Mesendoderm (in vitro differentiated cells): ENCODE measurements around the gene MYG1.
"Not testable (repeated sequence)": the region's sequence is repeated elsewhere in the genome, so short reads cannot be mapped to it uniquely, and the experiment has no call there.

ENCODE experiments used
- DNase-seq: peaks from one replicate; pipeline ENCODE4 v3.0.0; 2013
- H2AK5ac ChIP-seq: 2 replicates; pipeline ENCODE4 v1.6.1; 2013; ENCODE audit warnings: low read length, inconsistent platforms
- H2BK120ac ChIP-seq: 2 replicates; pipeline ENCODE4 v1.6.1; 2013; ENCODE audit warnings: low read depth, mild to moderate bottlenecking, low read length, moderate library complexity, mixed read lengths
- H2BK15ac ChIP-seq: replicated peaks from 2 replicates; pipeline ENCODE4 v1.6.1; 2013; ENCODE audit warnings: low read depth, mild to moderate bottlenecking, moderate library complexity
- H2BK5ac ChIP-seq: 2 replicates; pipeline ENCODE4 v1.6.1; 2013; ENCODE audit warnings: low read length, inconsistent platforms
- H3K18ac ChIP-seq: 2 replicates; pipeline ENCODE4 v1.6.1; 2013; ENCODE audit warnings: mild to moderate bottlenecking, low read length, mixed read lengths
- H3K23ac ChIP-seq: one replicate; pipeline ENCODE4 v1.6.1; 2013; ENCODE audit warnings: low read length
- H3K27ac ChIP-seq: 2 replicates; pipeline ENCODE4 v1.5.1; 2013; ENCODE audit warnings: low read depth, mild to moderate bottlenecking, inconsistent platforms, low read length, moderate library complexity
- H3K27me3 ChIP-seq: 2 replicates; pipeline ENCODE4 v1.6.1; 2013; ENCODE audit warnings: low read length, control low read depth, mild to moderate bottlenecking, inconsistent platforms; ENCODE audit not compliant: insufficient read depth, poor library complexity
- H3K36me3 ChIP-seq: 2 replicates; pipeline ENCODE4 v1.6.1; 2013; ENCODE audit warnings: low read length, inconsistent platforms; ENCODE audit not compliant: control insufficient read depth, insufficient read depth
- H3K4ac ChIP-seq: one replicate; pipeline ENCODE4 v1.6.1; 2013; ENCODE audit warnings: low read depth, mild to moderate bottlenecking, low read length, moderate library complexity
- H3K4me1 ChIP-seq: 2 replicates; pipeline ENCODE4 v1.6.1; 2013; ENCODE audit warnings: low read depth, low read length, inconsistent platforms; ENCODE audit not compliant: control insufficient read depth
- H3K4me2 ChIP-seq: 2 replicates; pipeline ENCODE4 v1.6.1; 2013; ENCODE audit warnings: low read length
- H3K4me3 ChIP-seq: 2 replicates; pipeline ENCODE4 v1.5.1; 2013; ENCODE audit warnings: mild to moderate bottlenecking, low read length
- H3K56ac ChIP-seq: one replicate; pipeline ENCODE4 v1.6.1; 2013; ENCODE audit warnings: low read length
- H3K79me1 ChIP-seq: 2 replicates; pipeline ENCODE4 v1.6.1; 2013; ENCODE audit warnings: low read length, inconsistent platforms
- H3K79me2 ChIP-seq: 2 replicates; pipeline ENCODE4 v1.6.1; 2013; ENCODE audit warnings: mild to moderate bottlenecking, low read length; ENCODE audit not compliant: control insufficient read depth, insufficient read depth
- H3K9ac ChIP-seq: 2 replicates; pipeline ENCODE4 v1.6.1; 2013; ENCODE audit warnings: low read length, inconsistent platforms
- H4K5ac ChIP-seq: one replicate; pipeline ENCODE4 v1.6.1; 2013; ENCODE audit warnings: low read length
- H4K8ac ChIP-seq: one replicate; pipeline ENCODE4 v1.6.1; 2013; ENCODE audit warnings: low read depth, mild to moderate bottlenecking, control low read depth, low read length, moderate library complexity
- WGBS: extraction: QIAGEN DNeasy Blood & Tissue Kit; methylation state at CpG from one replicate; pipeline ENCODE4 v1.1.7; 2013; ENCODE audit warnings: low lambda C conversion rate, missing lambda C conversion rate; ENCODE audit not compliant: insufficient coverage; ENCODE audit errors: extremely low coverage; 5-methylcytosine and 5-hydroxymethylcytosine counted together

The MYG1 gene

DNA sequence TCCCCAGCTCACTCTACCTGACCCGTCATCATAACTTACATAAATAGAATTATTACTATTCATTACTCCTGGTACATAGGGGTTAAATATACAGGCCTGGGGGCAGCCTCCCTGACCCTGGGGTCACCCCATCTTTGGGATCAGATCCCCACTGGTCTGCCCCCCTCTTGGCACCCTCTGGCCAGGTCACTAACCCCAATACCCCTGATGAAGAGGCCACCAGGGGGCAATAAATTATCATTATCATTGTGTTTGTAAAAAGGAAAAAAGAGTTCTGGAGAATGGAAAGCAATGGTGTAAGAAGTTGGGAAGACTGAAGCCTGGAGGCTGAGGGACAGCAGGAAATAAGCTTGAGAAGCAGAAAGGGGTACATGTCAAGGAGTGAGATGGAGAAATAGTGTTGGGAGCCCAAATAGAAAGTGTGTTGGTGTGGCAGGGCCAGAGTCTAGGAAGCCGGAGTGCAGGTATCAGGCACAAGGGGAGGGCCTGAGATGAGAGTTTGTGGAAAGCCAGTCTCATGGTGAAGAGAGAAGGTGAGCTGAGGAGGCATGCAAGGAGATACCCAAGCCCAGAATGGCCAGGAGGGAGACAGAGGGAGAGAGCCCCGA lies 28.0 kb downstream of the MYG1 start:
- Histone ChIP-seq H2AK5ac (no peak overlapping the region), H2BK15ac (no peak overlapping the region), H3K4me2 (no peak overlapping the region), H2BK5ac (no peak overlapping the region), H3K27ac (no peak overlapping the region), H3K79me2 (no peaks in the 10 kb centered on the region), H4K5ac (no peak overlapping the region), H3K23ac (no peak overlapping the region), H3K36me3 (no peaks in the 10 kb centered on the region), H4K8ac (no peak overlapping the region), H3K4ac (no peak overlapping the region), H3K18ac (no peak overlapping the region), H3K4me3 (no peak overlapping the region), H2BK120ac (no peak overlapping the region), H3K4me1 (no peaks in the 10 kb centered on the region), H3K79me1 (no peaks in the 10 kb centered on the region), H3K56ac (peak overlapping the region; percentile 22), H3K27me3 (no peaks in the 10 kb centered on the region), H3K9ac (no peak overlapping the region)
- no CpG with 5 or more reads among the region's 3 CpGs for WGBS
- no peak for DNase-seq

DNA sequence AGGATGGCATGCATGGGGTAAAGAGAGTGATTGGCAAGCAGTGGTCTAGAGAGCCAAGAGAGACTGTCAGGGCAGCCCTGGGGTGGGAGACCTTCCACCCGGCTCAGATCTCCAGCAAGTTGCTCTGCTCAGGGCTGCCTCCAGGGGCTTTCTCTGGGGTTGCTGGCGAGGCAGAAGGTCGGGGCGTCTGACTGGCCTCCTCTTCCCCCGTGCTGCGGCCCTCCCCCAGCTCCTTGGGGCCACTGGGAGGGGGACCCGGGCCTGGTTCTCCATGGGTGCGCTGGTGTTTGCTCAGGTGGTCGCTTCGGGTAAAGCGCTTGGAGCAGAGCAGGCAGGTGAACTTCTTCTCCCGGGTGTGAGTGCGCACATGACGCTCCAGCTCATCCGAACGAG lies 28.5 kb downstream of the MYG1 start:
- no peak overlapping the region for H4K8ac ChIP-seq
- DNase-seq, result peak; percentile 61
- no peaks in the 10 kb centered on the region for H3K79me2 ChIP-seq
- no peak overlapping the region for H3K18ac ChIP-seq
- WGBS, result no CpG with 5 or more reads among the region's 16 CpGs
- no peak overlapping the region for H3K27ac ChIP-seq
- H3K23ac ChIP-seq, result peak overlapping the region; percentile 0
- H2AK5ac ChIP-seq, result no peak overlapping the region
- no peaks in the 10 kb centered on the region for H3K4me1 ChIP-seq
- no peak overlapping the region for H3K56ac ChIP-seq
- H3K9ac ChIP-seq, result no peak overlapping the region
- H3K27me3 ChIP-seq, result no peaks in the 10 kb centered on the region
- no peak overlapping the region for H2BK5ac ChIP-seq
- no peaks in the 10 kb centered on the region for H3K79me1 ChIP-seq
- H3K4me2 ChIP-seq, result no peak overlapping the region
- H3K4me3 ChIP-seq, result no peak overlapping the region
- no peak overlapping the region for H3K4ac ChIP-seq
- H4K5ac ChIP-seq, result no peak overlapping the region
- no peak overlapping the region for H2BK120ac ChIP-seq
- H3K36me3 ChIP-seq, result no peaks in the 10 kb centered on the region
- no peak overlapping the region for H2BK15ac ChIP-seq

DNA sequence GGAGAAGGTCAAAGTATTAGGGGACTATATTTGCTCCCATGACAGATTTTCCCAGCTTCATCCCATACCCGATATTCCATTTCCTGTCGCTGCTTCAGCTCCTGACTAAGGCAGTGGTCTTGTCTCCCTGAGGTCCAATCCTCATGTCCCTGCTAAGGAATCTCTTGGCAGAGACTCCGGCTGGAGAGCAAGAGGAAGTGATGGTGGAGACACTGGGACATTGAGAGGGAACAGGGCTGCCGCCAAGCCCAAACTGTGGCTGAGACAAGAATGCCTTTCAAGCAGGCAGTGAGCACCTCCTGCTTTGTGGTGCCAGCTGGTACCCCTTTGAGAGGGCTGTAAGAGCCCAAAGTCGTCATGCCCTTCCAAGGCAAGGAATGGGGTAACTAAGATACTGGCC lies 31.2 kb downstream of the MYG1 start:
- no CpG with 5 or more reads among the region's 5 CpGs for WGBS
- no peaks in the 10 kb centered on the region for H3K79me2 ChIP-seq
- H3K4me3 ChIP-seq, result no peak overlapping the region
- H3K9ac ChIP-seq, result no peak overlapping the region
- peaks cover 2% of the 10 kb centered on the region for H3K4me1 ChIP-seq
- no peak overlapping the region for H2BK15ac ChIP-seq
- H3K4me2 ChIP-seq, result no peak overlapping the region
- no peak for DNase-seq
- no peak overlapping the region for H4K5ac ChIP-seq
- H3K56ac ChIP-seq, result no peak overlapping the region
- no peaks in the 10 kb centered on the region for H3K79me1 ChIP-seq
- H2BK5ac ChIP-seq, result no peak overlapping the region
- no peak overlapping the region for H4K8ac ChIP-seq
- H3K36me3 ChIP-seq, result no peaks in the 10 kb centered on the region
- H3K27me3 ChIP-seq, result no peaks in the 10 kb centered on the region
- peak overlapping the region; percentile 89 for H3K23ac ChIP-seq
- no peak overlapping the region for H2BK120ac ChIP-seq
- H3K18ac ChIP-seq, result no peak overlapping the region
- no peak overlapping the region for H3K4ac ChIP-seq
- no peak overlapping the region for H3K27ac ChIP-seq
- no peak overlapping the region for H2AK5ac ChIP-seq

DNA sequence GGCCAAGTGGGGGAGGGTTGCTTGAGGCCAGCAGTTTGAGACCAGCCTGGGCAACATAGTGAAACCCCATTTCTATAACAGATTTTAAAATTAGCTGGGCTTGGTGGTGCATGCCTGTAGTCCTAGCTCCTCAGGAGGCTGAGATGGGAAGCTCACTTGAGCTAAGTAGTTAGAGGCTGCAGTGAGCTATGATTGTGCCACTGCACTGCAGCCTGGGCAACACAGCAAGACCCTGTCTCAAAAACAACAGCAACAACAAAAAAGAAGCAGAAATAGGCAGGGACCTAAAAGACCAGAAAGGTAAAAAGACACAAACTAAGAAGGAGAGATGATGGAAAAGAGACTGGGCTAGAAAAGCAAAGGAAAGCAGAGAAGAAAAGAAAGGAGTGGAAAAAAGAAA lies 32.8 kb downstream of the MYG1 start:
- H3K27me3 ChIP-seq, H3K36me3 ChIP-seq, H4K5ac ChIP-seq, H3K56ac ChIP-seq, H2BK5ac ChIP-seq, H3K27ac ChIP-seq, H3K4ac ChIP-seq, H2BK120ac ChIP-seq, H3K9ac ChIP-seq, H3K79me2 ChIP-seq, H3K4me1 ChIP-seq, H2AK5ac ChIP-seq, H3K18ac ChIP-seq, H3K23ac ChIP-seq, H3K4me3 ChIP-seq, H2BK15ac ChIP-seq, H3K79me1 ChIP-seq, H4K8ac ChIP-seq, H3K4me2 ChIP-seq, DNase-seq: not testable (repeated sequence)

DNA sequence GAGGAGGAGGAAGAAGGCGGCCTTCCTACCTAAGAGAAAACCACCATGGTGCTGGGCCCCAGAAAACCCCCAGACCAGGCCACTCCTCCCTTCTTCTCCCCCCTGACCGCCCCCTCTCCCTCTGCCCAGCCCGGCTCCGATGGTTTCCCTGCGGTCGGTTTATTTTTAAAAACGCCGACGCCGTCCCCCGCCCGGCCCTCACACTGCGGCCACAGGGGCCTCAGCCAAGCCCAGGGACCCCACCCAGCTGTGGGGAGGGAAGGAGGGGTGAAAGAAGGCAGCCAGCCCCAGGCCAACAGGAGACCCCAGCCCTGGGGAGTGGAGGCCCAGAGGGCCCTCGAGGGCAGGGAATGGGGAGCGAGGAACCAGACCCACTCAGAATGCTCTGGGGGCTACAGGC lies 33.2 kb downstream of the MYG1 start:
- no peak overlapping the region for H3K4me2 ChIP-seq

DNA sequence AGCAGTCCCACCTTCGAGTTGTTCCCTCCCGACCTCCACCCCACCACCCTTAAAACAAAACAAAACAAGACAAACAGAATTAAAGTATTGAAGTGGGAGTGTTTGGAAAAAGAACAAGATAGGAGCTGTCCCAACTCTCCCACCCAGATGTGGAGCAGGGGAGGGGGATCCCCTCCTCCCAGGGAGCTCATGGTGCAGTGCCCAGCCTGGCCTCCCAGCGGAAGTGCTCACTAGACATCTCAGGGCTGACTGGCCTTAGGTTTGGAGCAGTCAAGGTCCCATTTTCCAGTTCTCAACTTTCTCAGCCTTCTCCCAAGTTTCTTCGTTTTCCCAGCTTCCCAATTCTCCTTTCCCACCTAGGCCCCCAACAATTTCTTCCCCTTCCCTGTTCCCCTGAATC lies 33.8 kb downstream of the MYG1 start:
- Histone ChIP-seq H3K27ac (no peak overlapping the region), H2BK5ac (no peak overlapping the region), H3K9ac (no peak overlapping the region), H3K36me3 (no peaks in the 10 kb centered on the region), H3K4me2 (no peak overlapping the region), H3K23ac (no peak overlapping the region), H3K27me3 (no peaks in the 10 kb centered on the region), H3K4ac (no peak overlapping the region), H2BK15ac (no peak overlapping the region), H2AK5ac (no peak overlapping the region), H3K79me2 (no peaks in the 10 kb centered on the region), H3K79me1 (no peaks in the 10 kb centered on the region), H4K8ac (no peak overlapping the region), H2BK120ac (no peak overlapping the region), H3K4me1 (peaks cover 9% of the 10 kb centered on the region), H3K56ac (no peak overlapping the region), H3K4me3 (no peak overlapping the region), H4K5ac (no peak overlapping the region), H3K18ac (no peak overlapping the region)
- WGBS, result no CpG with 5 or more reads among the region's 4 CpGs
- no peak for DNase-seq

More for the DNA sequence above, 33.2 kb downstream of the MYG1 start:
- Histone ChIP-seq H3K79me2 (no peaks in the 10 kb centered on the region), H4K5ac (no peak overlapping the region), H3K56ac (no peak overlapping the region), H2BK120ac (no peak overlapping the region), H2BK5ac (no peak overlapping the region), H3K23ac (no peak overlapping the region), H3K4ac (no peak overlapping the region), H3K27ac (no peak overlapping the region), H3K36me3 (no peaks in the 10 kb centered on the region), H2BK15ac (no peak overlapping the region), H3K4me1 (peaks cover 8% of the 10 kb centered on the region), H3K4me3 (no peak overlapping the region), H3K18ac (no peak overlapping the region), H3K79me1 (no peaks in the 10 kb centered on the region), H3K9ac (no peak overlapping the region), H4K8ac (no peak overlapping the region), H3K27me3 (no peaks in the 10 kb centered on the region), H2AK5ac (no peak overlapping the region)
- WGBS, result no CpG with 5 or more reads among the region's 15 CpGs
- DNase-seq, result no peak
